ENCODE results near the gene TRPC1. TPM values are rescaled to one million over a fixed set of nuclear protein-coding genes. Genes with fewer than 3 reads are reported as not detected.
"Not testable (repeated sequence)": the region's sequence is repeated elsewhere in the genome, so short reads cannot be mapped to it uniquely, and the experiment has no call there.

TRPC1 gene
- total RNA-seq, 1 experiment from 2014 or later, result 18.6 TPM

DNA sequence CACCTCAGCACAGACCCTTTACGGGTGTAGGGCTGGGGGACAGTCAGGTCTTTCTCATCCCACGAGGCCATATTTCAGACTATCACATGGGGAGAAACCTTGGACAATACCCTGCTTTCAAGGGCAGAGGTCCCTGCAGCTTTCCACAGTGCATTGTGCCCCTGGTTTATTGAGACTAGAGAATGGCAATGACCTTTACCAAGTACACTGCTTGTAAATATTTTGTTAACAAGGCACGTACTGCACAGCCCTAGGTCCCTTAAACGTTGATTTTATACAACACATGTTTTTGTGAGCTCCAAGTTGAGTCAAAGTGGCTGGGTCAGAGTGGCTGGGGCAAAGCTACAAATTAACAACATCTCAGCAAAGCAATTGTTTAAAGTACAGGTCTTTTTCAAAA is 28.8 kb downstream of the TRPC1 start:
- H3T11ph ChIP-seq (ENCODE audit: low read length); H3K79me1 ChIP-seq (ENCODE audit: insufficient read depth, low read depth, low read length, poor library complexity, severe bottlenecking); H3K79me2 ChIP-seq (ENCODE audit: insufficient read depth, low read length); H3K4ac ChIP-seq (ENCODE audit: low read depth, low read length); H3K4me1 Mint-ChIP-seq; H4K91ac ChIP-seq (ENCODE audit: insufficient read length, low read depth, low read length); H3K9me3 Mint-ChIP-seq; H3K4me1 ChIP-seq (ENCODE audit: insufficient read depth, low read length); H2BK5ac ChIP-seq (ENCODE audit: insufficient read length, low read length); H3K27ac Mint-ChIP-seq; H2BK20ac ChIP-seq (ENCODE audit: low read depth, low read length, poor library complexity, severe bottlenecking); H3K9me3 ChIP-seq (ENCODE audit: control insufficient read depth, low read depth, low read length); H3K23me2 ChIP-seq (ENCODE audit: insufficient read length, low read depth, low read length, poor library complexity, severe bottlenecking); H3K27me3 Mint-ChIP-seq (ENCODE audit: low read depth); H3K4me2 ChIP-seq (ENCODE audit: insufficient read depth, insufficient read length, low read length); H2BK12ac ChIP-seq (ENCODE audit: insufficient read length, low read depth, low read length); H3K4me3 Mint-ChIP-seq; H3K27ac ChIP-seq (ENCODE audit: insufficient read length, low read depth, low read length); H3K27me3 ChIP-seq (ENCODE audit: insufficient read depth, low read length); H3K23ac ChIP-seq (ENCODE audit: insufficient read length, low read depth, low read length); H3K14ac ChIP-seq (ENCODE audit: insufficient read depth, low read length); DNase-seq; H2BK15ac ChIP-seq (ENCODE audit: low read depth, low read length); H4K8ac ChIP-seq (replicated peaks; ENCODE audit: insufficient read length, low read depth, low read length); H2AFZ ChIP-seq (ENCODE audit: low read length); H4K20me1 ChIP-seq (ENCODE audit: control insufficient read depth, insufficient read depth, insufficient read length); H2BK120ac ChIP-seq (ENCODE audit: low read depth, low read length, poor library complexity, severe bottlenecking); H3K56ac ChIP-seq (ENCODE audit: insufficient read length, low read depth, low read length); H3K9ac ChIP-seq (ENCODE audit: extremely low read depth, insufficient read length, low read length); H4K5ac ChIP-seq (ENCODE audit: insufficient read length, low read depth, low read length); H3K18ac ChIP-seq (ENCODE audit: insufficient read length, low read depth, low read length); H2AK5ac ChIP-seq (ENCODE audit: insufficient read length, low read length): not testable (repeated sequence)
- WGBS (ENCODE audit: extremely low coverage, insufficient read length, low lambda C conversion rate), result no CpG with 5 or more reads among the region's 4 CpGs
- peaks cover 24 to 25% (median 24%) of the 10 kb centered on the region in 3 experiments for H3K36me3 Mint-ChIP-seq (ENCODE audit: insufficient read depth in 1 of 3, low read depth in 3 of 3)
